Stimulated activated CD4-positive, alpha-beta T cell treated with anti-CD3 and anti-CD28 coated beads, TNF-alpha, amount 100 ng/mL, for 4 hours (primary cell): ENCODE data around the gene PCNX1.
"Not testable (repeated sequence)": the region's sequence is repeated elsewhere in the genome, so short reads cannot be mapped to it uniquely, and the experiment has no call there.

Experiments
- DNase-seq, 3 experiments: peaks; one replicate each; pipeline ENCODE4 v3.0.0-alpha.2; 2020; ENCODE audit warnings: low read depth in 3 of 3

PCNX1 gene

GRCh38 chr14:71013551-71014192 is 106.4 kb downstream of the PCNX1 start:
- no peak for DNase-seq

GRCh38 chr14:71019917-71020316 is 112.7 kb downstream of the PCNX1 start:
- DNase-seq, result not testable (repeated sequence)

GRCh38 chr14:71021347-71022011 is 114.2 kb downstream of the PCNX1 start:
- no peak for DNase-seq

GRCh38 chr14:71022012-71022869 is 115.0 kb downstream of the PCNX1 start:
- no peak for DNase-seq

- no peak for DNase-seq
These were observed 115.7 kb downstream of the PCNX1 start for GRCh38 chr14:71022939-71023338.

GRCh38 chr14:71029236-71029781 is 122.0 kb downstream of the PCNX1 start:
- DNase-seq, result no peak

GRCh38 chr14:71031000-71031399 is 123.7 kb downstream of the PCNX1 start:
- no peak for DNase-seq

- DNase-seq, result no peak
These were observed 129.2 kb downstream of the PCNX1 start for GRCh38 chr14:71036433-71036832.

- DNase-seq, result no peak
These were observed 141.1 kb downstream of the PCNX1 start for GRCh38 chr14:71048393-71048792.

- no peak for DNase-seq
These were observed 142.3 kb downstream of the PCNX1 start for GRCh38 chr14:71049435-71050133.

- DNase-seq, result no peak
These were observed 143.1 kb downstream of the PCNX1 start for GRCh38 chr14:71050227-71050823.

GRCh38 chr14:71054706-71055105 is 147.4 kb downstream of the PCNX1 start:
- no peak for DNase-seq

- DNase-seq, result no peak
These were observed 148.9 kb downstream of the PCNX1 start for GRCh38 chr14:71056168-71056567.

GRCh38 chr14:71060274-71060673 is 153.0 kb downstream of the PCNX1 start:
- DNase-seq, result no peak

GRCh38 chr14:71060825-71061455 is 153.7 kb downstream of the PCNX1 start:
- DNase-seq, result no peak

GRCh38 chr14:71061458-71061857 is 154.2 kb downstream of the PCNX1 start:
- no peak for DNase-seq

- DNase-seq, result no peak
These were observed 155.5 kb downstream of the PCNX1 start for GRCh38 chr14:71062581-71063303.

- DNase-seq, result no peak
These were observed 156.1 kb downstream of the PCNX1 start for GRCh38 chr14:71063351-71063750.

- not testable (repeated sequence) for DNase-seq
These were observed 157.5 kb downstream of the PCNX1 start for GRCh38 chr14:71064747-71065146.

- no peak for DNase-seq
These were observed 162.9 kb downstream of the PCNX1 start for GRCh38 chr14:71070169-71070568.
